GM13976 (cell line): ENCODE results near the gene TP53TG5.
A peak's percentile ranks its signal among the peaks of the same experiment; 100 is the strongest.

Experiments
- DNase-seq: peaks from one replicate; pipeline ENCODE4 v3.0.0; 2012; ENCODE audit warnings: low spot score
- in situ Hi-C: fragments of 300-500 bp; cut with MboI; formaldehyde crosslinking; loops from one replicate; pipeline ENCODE4 v1.12.0; 2022; ENCODE audit warnings: low sequenced_read_pairs, mixed read lengths, inconsistent platforms; ENCODE audit not compliant: unreplicated experiment
- TF ChIP-seq, protein P1 (sequence below): IDR thresholded peaks from 2 replicates; pipeline ENCODE4 v1.5.1; 2012; ENCODE audit warnings: borderline replicate concordance, mild to moderate bottlenecking; ENCODE audit not compliant: insufficient read depth; ENCODE audit errors: extremely low read depth, missing control alignments, control extremely low read depth

Gene TP53TG5

GRCh38 chr20:45347936-45348778, 30.0 kb downstream of the TP53TG5 start, which contains the start of gene SDC4:
SDC4 (minus strand) TSS chr20:45348424; CDS start chr20:45348384, 40 bp downstream.
- in situ Hi-C loops: no loop called here
- TF ChIP-seq, protein P1, sequence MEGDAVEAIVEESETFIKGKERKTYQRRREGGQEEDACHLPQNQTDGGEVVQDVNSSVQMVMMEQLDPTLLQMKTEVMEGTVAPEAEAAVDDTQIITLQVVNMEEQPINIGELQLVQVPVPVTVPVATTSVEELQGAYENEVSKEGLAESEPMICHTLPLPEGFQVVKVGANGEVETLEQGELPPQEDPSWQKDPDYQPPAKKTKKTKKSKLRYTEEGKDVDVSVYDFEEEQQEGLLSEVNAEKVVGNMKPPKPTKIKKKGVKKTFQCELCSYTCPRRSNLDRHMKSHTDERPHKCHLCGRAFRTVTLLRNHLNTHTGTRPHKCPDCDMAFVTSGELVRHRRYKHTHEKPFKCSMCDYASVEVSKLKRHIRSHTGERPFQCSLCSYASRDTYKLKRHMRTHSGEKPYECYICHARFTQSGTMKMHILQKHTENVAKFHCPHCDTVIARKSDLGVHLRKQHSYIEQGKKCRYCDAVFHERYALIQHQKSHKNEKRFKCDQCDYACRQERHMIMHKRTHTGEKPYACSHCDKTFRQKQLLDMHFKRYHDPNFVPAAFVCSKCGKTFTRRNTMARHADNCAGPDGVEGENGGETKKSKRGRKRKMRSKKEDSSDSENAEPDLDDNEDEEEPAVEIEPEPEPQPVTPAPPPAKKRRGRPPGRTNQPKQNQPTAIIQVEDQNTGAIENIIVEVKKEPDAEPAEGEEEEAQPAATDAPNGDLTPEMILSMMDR: no peak
- DNase-seq: peak; percentile 67

- no peak for DNase-seq
- TF ChIP-seq, protein P1: no peak
- in situ Hi-C loops: no loop called here
These were observed 30.7 kb downstream of the TP53TG5 start for GRCh38 chr20:45347297-45347935.

- TF ChIP-seq, protein P1: no peak
- no peak for DNase-seq
- in situ Hi-C loops: no loop called here
These were observed 31.3 kb downstream of the TP53TG5 start for GRCh38 chr20:45346851-45347250.

GRCh38 chr20:45346291-45346718, 31.8 kb downstream of the TP53TG5 start:
- DNase-seq: no peak
- in situ Hi-C loops: no loop called here
- TF ChIP-seq, protein P1: no peak

DNA sequence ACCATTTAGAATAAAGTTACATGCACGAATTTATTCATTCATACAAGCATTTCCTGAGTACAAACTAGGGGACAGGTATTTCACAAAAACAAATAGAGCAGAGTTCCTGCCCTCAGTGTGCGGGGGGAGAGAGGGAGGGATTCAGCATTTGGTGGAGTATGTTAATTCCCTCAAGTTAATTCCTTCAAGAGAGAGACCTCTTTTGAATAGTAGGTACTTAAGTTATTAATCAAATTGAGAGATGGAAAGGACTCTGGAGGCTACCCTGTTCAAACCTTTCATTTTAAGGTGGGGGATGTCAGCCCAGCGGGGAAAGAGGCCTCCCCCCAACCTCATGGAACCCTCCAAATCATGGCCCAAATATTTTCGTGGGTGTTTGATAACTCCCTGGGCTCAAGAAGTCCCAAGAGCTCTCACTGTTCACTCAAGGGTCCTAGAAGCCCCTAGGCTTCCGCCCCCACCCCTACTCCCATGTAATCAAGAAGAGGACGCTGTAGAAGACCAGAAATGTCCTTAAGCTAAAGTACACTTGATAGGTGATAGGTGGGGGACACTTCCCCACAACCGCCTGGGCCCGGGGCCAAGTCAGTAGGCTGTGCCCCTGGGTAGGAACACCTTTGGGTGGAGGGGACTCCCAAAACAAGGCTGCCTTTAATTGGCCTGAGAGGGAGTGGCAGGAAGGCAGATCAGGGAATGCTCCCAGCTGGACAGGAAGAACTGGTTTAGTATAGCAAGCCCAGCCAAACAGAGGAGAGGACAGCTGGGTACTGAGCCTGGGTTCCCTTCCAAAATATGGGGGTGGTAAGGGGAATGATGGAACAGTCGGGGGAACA, 32.8 kb downstream of the TP53TG5 start:
- in situ Hi-C loops: no loop called here
- TF ChIP-seq, protein P1: no peak
- DNase-seq: no peak
